Liver (tissue), 2 donors: ENCODE data around the gene SIRPB1.

Source experiments
- YY1 ChIP-seq: IDR thresholded peaks from 2 replicates; pipeline ENCODE4 v1.6.1; 2016; ENCODE audit warnings: antibody characterized with exemption, mild to moderate bottlenecking
- TF ChIP-seq, protein P1 (sequence below): fragments of 150-350 bp; IDR thresholded peaks from 2 replicates; pipeline ENCODE4 v1.5.1; 2017; ENCODE audit warnings: improper control_type of control experiment, low read depth, low read length; ENCODE audit not compliant: missing input control
- TF ChIP-seq, protein P2 (sequence below): IDR thresholded peaks from 2 replicates; pipeline ENCODE4 v1.6.1; 2016; ENCODE audit warnings: antibody characterized with exemption, mild to moderate bottlenecking
- donor health status: healthy.

DNA sequence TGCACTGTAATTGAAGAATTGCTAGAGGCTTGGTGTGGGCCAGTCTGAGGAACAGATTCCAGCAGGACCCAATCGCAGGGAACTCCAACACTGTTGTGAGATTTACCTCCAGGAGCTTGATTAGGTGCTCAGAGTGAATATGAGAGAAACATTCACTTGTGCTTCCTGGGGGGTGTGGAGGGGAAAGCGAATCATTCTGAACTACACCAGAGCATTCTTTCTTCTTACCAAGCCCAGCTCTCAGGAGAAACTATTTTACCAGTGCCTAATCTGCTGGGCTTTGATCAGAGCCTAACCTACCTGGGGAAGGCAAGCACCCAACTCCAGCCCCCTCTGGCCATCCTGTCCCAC, 7.4 kb upstream of the SIRPB1 start:
- TF ChIP-seq, protein P1, sequence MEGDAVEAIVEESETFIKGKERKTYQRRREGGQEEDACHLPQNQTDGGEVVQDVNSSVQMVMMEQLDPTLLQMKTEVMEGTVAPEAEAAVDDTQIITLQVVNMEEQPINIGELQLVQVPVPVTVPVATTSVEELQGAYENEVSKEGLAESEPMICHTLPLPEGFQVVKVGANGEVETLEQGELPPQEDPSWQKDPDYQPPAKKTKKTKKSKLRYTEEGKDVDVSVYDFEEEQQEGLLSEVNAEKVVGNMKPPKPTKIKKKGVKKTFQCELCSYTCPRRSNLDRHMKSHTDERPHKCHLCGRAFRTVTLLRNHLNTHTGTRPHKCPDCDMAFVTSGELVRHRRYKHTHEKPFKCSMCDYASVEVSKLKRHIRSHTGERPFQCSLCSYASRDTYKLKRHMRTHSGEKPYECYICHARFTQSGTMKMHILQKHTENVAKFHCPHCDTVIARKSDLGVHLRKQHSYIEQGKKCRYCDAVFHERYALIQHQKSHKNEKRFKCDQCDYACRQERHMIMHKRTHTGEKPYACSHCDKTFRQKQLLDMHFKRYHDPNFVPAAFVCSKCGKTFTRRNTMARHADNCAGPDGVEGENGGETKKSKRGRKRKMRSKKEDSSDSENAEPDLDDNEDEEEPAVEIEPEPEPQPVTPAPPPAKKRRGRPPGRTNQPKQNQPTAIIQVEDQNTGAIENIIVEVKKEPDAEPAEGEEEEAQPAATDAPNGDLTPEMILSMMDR = no peak
- TF ChIP-seq, protein P2, sequence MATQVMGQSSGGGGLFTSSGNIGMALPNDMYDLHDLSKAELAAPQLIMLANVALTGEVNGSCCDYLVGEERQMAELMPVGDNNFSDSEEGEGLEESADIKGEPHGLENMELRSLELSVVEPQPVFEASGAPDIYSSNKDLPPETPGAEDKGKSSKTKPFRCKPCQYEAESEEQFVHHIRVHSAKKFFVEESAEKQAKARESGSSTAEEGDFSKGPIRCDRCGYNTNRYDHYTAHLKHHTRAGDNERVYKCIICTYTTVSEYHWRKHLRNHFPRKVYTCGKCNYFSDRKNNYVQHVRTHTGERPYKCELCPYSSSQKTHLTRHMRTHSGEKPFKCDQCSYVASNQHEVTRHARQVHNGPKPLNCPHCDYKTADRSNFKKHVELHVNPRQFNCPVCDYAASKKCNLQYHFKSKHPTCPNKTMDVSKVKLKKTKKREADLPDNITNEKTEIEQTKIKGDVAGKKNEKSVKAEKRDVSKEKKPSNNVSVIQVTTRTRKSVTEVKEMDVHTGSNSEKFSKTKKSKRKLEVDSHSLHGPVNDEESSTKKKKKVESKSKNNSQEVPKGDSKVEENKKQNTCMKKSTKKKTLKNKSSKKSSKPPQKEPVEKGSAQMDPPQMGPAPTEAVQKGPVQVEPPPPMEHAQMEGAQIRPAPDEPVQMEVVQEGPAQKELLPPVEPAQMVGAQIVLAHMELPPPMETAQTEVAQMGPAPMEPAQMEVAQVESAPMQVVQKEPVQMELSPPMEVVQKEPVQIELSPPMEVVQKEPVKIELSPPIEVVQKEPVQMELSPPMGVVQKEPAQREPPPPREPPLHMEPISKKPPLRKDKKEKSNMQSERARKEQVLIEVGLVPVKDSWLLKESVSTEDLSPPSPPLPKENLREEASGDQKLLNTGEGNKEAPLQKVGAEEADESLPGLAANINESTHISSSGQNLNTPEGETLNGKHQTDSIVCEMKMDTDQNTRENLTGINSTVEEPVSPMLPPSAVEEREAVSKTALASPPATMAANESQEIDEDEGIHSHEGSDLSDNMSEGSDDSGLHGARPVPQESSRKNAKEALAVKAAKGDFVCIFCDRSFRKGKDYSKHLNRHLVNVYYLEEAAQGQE = no peak
- no peak for TF ChIP-seq YY1
